HL-60 (cell line): Measurements from ENCODE around the gene MAP1B.

Experiments used
- DNase-seq, 2 experiments: peaks; one replicate each; pipeline ENCODE4 v3.0.0-alpha.2; 2010 to 2020; ENCODE audit warnings: low read depth in 1 of 2, low spot score in 1 of 2
- H3K27ac ChIP-seq: fragments of 250-450 bp; sonication (Bioruptor Pico); replicated peaks from 2 replicates; pipeline ENCODE4 v1.5.1; 2020; ENCODE audit warnings: mild to moderate bottlenecking, moderate library complexity
- H3K27me3 ChIP-seq: fragments of 250-450 bp; sonication (Bioruptor Pico); 2 replicates; pipeline ENCODE4 v1.5.1; 2021; ENCODE audit warnings: mild to moderate bottlenecking, moderate library complexity; ENCODE audit not compliant: insufficient read depth, poor library complexity, severe bottlenecking
- H3K4me3 ChIP-seq: replicated peaks from 2 replicates; pipeline ENCODE4 v1.5.1; 2011; ENCODE audit warnings: mild to moderate bottlenecking, control low read depth, low read length; ENCODE audit not compliant: insufficient read depth
- CTCF ChIP-seq: IDR thresholded peaks from one replicate; pipeline ENCODE4 v1.5.1; 2011; ENCODE audit warnings: low read length, control low read depth, inconsistent platforms; ENCODE audit not compliant: insufficient read depth
- GABPA ChIP-seq: IDR thresholded peaks from 2 replicates; pipeline ENCODE4 v1.6.1; 2012; ENCODE audit warnings: low read depth
- POLR2AphosphoS5 ChIP-seq: IDR thresholded peaks from 2 replicates; pipeline ENCODE4 v1.6.1; 2012; ENCODE audit warnings: low read depth
- REST ChIP-seq: IDR thresholded peaks from 2 replicates; pipeline ENCODE4 v1.6.1; 2012; ENCODE audit warnings: low read depth; ENCODE audit not compliant: insufficient replicate concordance
- SPI1 ChIP-seq: IDR thresholded peaks from 2 replicates; pipeline ENCODE4 v1.6.1; 2012; ENCODE audit warnings: low read depth, mild to moderate bottlenecking, borderline replicate concordance

The MAP1B gene

GRCh38 chr5:72212171-72212570 lies 104.9 kb downstream of the MAP1B start:
- Histone ChIP-seq H3K27ac (no peak overlapping the region), H3K27me3 (no peaks in the 10 kb centered on the region), H3K4me3 (no peak overlapping the region)
- DNase-seq = no peak
- TF ChIP-seq REST (no peak), CTCF (no peak), GABPA (no peak), POLR2AphosphoS5 (no peak), SPI1 (no peak)

GRCh38 chr5:72213482-72213881 lies 106.2 kb downstream of the MAP1B start:
- Histone ChIP-seq H3K4me3 (no peak overlapping the region), H3K27me3 (no peaks in the 10 kb centered on the region), H3K27ac (no peak overlapping the region)
- TF ChIP-seq CTCF (no peak), POLR2AphosphoS5 (no peak), REST (no peak), GABPA (no peak), SPI1 (no peak)
- no peak for DNase-seq

- no peaks in the 10 kb centered on the region for H3K27me3 ChIP-seq
- TF ChIP-seq REST (no peak), CTCF (no peak), SPI1 (no peak), POLR2AphosphoS5 (no peak), GABPA (no peak)
Measured at GRCh38 chr5:72214168-72214567, 106.9 kb downstream of the MAP1B start.

More at GRCh38 chr5:72214168-72214567, 106.9 kb downstream of the MAP1B start:
- no peak overlapping the region for H3K27ac ChIP-seq
- no peak overlapping the region for H3K4me3 ChIP-seq
- no peak for DNase-seq
